HG03469 (cell line): Measurements from ENCODE around the gene PTPRN2.
"Not testable (repeated sequence)": the region's sequence is repeated elsewhere in the genome, so short reads cannot be mapped to it uniquely, and the experiment has no call there.

Experiments used
- ATAC-seq: cut with Tn5 transposase; IDR thresholded peaks from one replicate; pipeline ENCODE4 v1.9.1; 2021; ENCODE audit warnings: mild to moderate bottlenecking, moderate library complexity, moderate number of reproducible peaks; ENCODE audit not compliant: unreplicated experiment

Gene PTPRN2

GRCh38 chr7:158587162-158588084, at the start of gene PTPRN2:
Gene PTPRN2 (minus strand): TSS chr7:158587823.
- no peak for ATAC-seq

GRCh38 chr7:158633055-158633956, 45.7 kb upstream of the PTPRN2 start:
- ATAC-seq, result peak; percentile 61

GRCh38 chr7:158631574-158632195, 44.1 kb upstream of the PTPRN2 start:
- no peak for ATAC-seq

- not testable (repeated sequence) for ATAC-seq
Observed at GRCh38 chr7:158626289-158626688, 38.7 kb upstream of the PTPRN2 start.

GRCh38 chr7:158623241-158623640, 35.6 kb upstream of the PTPRN2 start:
- ATAC-seq, result no peak

GRCh38 chr7:158620839-158621441, 33.3 kb upstream of the PTPRN2 start:
- no peak for ATAC-seq

GRCh38 chr7:158620418-158620817, 32.8 kb upstream of the PTPRN2 start:
- ATAC-seq, result no peak

- no peak for ATAC-seq
Observed at GRCh38 chr7:158618745-158619140, 31.1 kb upstream of the PTPRN2 start.

GRCh38 chr7:158617737-158618128, 30.1 kb upstream of the PTPRN2 start:
- no peak for ATAC-seq

GRCh38 chr7:158616050-158616449, 28.4 kb upstream of the PTPRN2 start:
- no peak for ATAC-seq

GRCh38 chr7:158614700-158615099, 27.1 kb upstream of the PTPRN2 start:
- ATAC-seq, result no peak

GRCh38 chr7:158613481-158613880, 25.9 kb upstream of the PTPRN2 start:
- peak; percentile 91 for ATAC-seq

- no peak for ATAC-seq
Observed at GRCh38 chr7:158612546-158612945, 24.9 kb upstream of the PTPRN2 start.

GRCh38 chr7:158611541-158611940, 23.9 kb upstream of the PTPRN2 start:
- no peak for ATAC-seq

- no peak for ATAC-seq
Observed at GRCh38 chr7:158609313-158609974, 21.8 kb upstream of the PTPRN2 start.

GRCh38 chr7:158607563-158607962, 19.9 kb upstream of the PTPRN2 start:
- no peak for ATAC-seq

- no peak for ATAC-seq
Observed at GRCh38 chr7:158606671-158607424, 19.2 kb upstream of the PTPRN2 start.

GRCh38 chr7:158606129-158606528, 18.5 kb upstream of the PTPRN2 start:
- no peak for ATAC-seq
